ENCODE results near the gene CD200.

CD200 gene

GRCh38 chr3:112333002-112333380 is at the start of gene CD200:
TSS of gene CD200 (plus strand) at chr3:112333156. CDS start at chr3:112333213, 57 bp downstream.
- DNase-seq (ENCODE audit: low read depth): no peak

DNA sequence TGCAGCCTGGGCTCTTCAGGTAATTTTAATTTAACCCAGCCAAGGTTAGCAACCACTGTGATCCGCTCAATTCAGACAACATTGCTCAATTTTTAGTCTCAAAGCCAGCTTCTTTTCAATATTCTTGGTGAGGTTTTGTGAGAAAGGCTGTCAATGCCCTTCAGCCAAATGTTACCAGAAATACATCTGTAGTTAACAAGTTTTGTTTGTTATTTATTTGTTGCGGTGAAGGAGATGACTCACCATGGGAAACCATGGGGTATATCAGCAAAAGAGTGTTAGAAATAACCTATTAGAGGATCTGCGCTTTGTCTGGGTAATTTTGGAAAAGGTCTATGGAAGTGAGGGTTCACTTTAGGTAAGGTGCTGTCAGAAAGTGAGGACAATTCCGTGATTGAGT is 43.9 kb upstream of the CD200 start:
- DNase-seq (ENCODE audit: low read depth): no peak

GRCh38 chr3:112293368-112294321 is 39.3 kb upstream of the CD200 start, which contains the start of gene SLC9C1:
TSS of gene SLC9C1 (minus strand) at chr3:112294216. CDS start at chr3:112286791, 7,425 bp downstream.
- DNase-seq (ENCODE audit: low read depth): peak; percentile 40

DNA sequence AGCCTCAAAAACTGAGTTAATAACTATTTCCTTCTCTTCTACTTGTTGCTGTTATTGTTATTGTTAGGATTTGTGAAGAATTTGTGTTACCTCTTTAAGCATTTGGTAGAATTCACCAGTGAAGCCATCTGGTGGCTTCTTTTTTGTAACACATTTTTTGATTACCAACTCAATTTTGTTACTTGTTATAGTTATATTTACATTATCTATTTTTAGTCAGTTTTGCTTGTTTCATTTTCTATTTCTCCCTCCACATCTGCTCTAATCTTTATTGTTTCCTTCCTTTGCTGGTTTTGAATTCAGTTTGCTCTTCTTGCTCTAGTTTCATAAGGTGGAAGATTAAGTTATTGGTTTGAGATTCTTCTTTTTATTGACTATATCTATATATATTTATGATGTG is 35.2 kb upstream of the CD200 start:
- DNase-seq (ENCODE audit: low read depth): no peak

DNA sequence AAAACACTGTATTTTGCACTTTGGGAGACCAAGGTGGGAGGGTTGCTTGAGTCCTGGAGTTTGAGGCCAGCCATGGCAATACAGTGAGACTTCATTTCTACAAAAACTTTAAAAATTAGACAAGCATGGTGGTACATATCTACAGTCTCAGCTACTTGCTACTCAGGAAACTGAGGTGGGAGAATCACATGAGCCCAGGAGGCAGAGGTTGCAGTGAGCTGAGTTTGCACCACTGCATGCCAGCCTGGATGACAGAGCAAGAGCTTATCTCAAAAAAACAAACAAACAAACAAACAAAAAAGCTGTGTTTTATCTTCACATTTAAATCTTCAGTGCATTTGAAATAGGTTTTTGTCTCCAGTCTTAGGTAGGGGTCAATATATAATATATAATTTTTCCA is 34.2 kb upstream of the CD200 start:
- DNase-seq (ENCODE audit: low read depth): no peak

- no peak for DNase-seq (ENCODE audit: low read depth)
Observed at GRCh38 chr3:112302150-112302830, 30.7 kb upstream of the CD200 start.

DNA sequence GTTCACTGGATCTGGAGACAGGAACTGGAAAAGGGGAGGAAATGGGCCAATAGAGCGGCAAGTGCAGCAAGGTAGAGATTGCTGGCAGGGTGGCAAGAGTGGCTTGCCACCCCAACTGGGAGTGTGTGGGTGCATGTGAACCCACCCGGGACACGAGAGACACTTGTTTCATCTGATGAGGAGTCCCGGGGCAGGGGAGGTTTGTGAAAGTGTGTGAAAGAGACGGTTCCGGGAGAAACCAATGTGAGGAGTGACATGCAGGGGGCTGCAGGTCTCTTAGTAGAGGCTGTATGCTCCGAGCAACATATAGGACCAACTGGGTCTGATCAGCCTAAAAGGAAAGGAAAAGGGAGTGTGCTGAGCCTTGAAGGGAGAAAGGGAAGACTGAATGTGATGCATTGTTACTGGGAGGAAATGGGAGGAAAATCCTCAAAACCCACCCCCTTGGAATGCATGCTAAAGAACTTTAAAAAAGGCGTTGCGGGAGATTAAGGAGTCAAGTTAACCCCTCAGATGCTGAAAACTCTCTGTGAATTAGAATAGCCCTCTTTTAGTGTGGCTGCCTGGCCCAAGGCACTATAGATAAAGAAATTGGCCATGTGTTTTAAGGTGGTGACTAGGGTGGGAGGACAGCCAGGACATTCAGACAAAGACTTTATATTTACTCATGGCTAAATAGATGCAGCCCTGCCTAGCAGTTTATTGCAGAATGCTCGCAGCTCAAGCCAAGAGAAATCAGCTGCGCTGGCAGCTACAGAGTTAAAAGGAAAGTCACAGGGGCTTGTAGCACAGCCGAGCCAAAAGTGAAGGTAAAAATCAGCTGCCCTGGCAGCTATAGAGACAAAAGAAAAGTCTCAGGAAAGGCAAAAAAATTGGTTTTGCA is 29.8 kb upstream of the CD200 start:
- no peak for DNase-seq (ENCODE audit: low read depth)

DNA sequence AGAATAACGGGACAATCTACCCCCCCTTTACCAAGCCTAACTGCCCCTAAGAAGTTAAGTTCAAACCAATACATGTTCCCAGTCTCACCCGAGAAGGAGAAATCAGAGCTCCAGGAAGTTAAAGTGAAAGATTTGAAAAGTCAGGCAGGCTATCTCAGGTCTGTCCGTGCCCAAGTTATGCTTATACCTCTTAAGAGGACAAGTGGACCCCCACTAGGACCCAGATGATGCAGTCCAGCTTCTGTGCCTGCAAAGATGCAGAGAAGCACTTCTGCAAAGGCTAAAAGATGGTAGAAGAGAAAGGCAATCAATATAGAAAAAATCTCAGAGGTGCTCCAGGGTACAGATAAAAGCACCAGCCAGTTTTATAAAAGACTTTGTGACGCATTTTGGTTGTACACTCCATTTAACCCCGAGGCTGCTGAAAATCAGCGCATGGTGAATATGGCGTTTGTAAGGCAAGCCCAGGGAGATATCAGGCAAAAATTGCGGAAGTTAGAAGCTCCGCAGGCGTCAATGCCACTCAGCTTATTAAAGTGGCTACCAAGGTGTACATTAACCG is 29.1 kb upstream of the CD200 start:
- DNase-seq (ENCODE audit: low read depth): no peak

DNA sequence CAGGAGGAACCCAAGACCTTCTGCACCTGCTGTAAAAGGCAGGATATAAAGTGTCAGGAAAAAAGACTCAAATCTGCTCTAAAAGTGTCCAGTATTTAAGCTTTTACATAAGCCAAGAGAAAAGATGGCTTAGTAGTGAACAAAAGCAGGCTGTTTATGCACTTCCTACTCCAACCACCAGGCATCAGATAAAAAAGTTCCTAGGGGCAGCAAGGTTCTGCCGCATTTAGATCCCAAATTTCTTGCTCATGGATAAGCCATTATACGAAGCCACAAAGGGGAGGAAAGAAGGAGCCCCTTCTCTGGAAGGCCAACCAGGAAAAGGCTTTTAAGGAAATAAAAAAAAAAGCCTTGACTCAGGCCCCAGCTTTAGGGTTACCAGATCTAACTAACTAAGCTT is 28.3 kb upstream of the CD200 start:
- no peak for DNase-seq (ENCODE audit: low read depth)

DNA sequence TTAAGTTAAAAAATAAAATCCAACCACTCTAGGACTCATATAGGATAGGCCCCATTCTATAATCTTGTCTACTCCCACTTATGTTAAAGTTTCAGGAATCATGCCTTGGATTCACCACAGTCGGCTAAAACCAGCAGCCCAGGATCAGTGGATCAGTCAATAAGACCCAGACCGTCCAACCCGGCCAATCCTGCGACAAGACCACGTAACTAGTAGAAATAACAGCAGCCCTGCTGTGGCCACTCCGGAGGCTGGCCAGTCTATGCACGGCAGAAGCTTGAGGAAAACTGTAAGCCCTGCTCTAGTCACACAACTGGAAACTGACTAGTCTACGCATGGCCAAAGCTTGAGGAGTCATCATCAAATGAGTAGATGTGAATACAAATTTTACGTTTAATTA is 26.1 kb upstream of the CD200 start:
- no peak for DNase-seq (ENCODE audit: low read depth)

GRCh38 chr3:112307557-112307956 is 25.4 kb upstream of the CD200 start:
- no peak for DNase-seq (ENCODE audit: low read depth)

- DNase-seq (ENCODE audit: low read depth): no peak
Observed at GRCh38 chr3:112308151-112308911, 24.6 kb upstream of the CD200 start.

DNA sequence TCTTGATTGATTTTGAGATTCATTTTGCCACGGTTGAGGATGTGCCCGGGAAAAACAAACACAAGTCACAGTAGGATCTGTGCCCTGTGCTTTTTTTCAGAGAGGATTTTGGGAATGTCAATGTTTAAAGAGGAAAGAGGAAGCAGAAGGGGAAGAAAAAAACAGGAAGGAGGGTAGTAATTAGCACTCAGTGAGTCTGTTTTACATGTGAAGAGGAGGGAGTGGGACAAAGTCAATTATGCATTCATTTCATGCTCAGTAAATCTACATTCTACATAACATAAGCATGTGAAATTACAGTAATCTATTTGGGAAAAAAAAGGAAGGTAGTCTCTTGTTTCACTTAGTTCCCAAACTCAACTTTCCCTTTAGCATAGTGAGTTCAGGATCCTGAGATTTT is 18.3 kb upstream of the CD200 start:
- no peak for DNase-seq (ENCODE audit: low read depth)

GRCh38 chr3:112315791-112316190 is 17.2 kb upstream of the CD200 start:
- no peak for DNase-seq (ENCODE audit: low read depth)

DNA sequence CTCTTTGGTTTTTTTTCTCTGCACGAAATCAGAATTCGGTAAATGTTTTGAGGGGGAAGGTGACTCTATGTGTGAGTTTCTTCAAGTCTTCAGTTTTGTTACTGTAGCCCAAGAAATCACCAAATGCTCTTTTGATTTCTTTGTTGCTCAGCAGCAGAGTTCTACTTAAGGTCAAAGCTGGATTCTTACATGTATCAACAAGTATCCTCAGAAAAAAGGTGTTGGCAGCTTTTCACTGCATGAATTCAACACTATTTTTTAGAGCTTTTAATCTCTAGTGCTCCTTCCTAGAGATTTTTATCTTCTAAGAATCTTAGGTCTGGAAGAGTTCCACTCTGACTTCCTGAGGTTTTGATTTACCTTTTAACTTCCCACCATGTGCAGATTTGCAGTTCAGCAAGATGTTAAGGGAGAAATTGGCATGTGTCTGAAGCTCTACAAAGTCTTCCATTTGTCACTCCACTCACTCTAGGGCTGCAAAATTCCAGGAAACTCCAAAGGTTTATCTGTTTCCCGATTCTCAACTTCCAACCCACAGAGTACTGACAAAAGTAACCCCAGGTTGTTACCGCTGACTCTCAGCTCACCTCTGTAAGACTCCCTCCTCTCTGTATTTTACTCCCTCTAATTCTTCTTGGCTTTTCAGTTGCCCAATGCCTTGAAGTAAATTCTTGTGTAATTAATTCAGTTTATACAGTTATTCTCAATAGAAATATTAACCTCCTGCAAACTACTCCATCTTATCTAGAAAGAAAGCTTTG is 13.3 kb upstream of the CD200 start:
- no peak for DNase-seq (ENCODE audit: low read depth)

- DNase-seq (ENCODE audit: low read depth): no peak
Observed at GRCh38 chr3:112320691-112321090, 12.3 kb upstream of the CD200 start.

DNA sequence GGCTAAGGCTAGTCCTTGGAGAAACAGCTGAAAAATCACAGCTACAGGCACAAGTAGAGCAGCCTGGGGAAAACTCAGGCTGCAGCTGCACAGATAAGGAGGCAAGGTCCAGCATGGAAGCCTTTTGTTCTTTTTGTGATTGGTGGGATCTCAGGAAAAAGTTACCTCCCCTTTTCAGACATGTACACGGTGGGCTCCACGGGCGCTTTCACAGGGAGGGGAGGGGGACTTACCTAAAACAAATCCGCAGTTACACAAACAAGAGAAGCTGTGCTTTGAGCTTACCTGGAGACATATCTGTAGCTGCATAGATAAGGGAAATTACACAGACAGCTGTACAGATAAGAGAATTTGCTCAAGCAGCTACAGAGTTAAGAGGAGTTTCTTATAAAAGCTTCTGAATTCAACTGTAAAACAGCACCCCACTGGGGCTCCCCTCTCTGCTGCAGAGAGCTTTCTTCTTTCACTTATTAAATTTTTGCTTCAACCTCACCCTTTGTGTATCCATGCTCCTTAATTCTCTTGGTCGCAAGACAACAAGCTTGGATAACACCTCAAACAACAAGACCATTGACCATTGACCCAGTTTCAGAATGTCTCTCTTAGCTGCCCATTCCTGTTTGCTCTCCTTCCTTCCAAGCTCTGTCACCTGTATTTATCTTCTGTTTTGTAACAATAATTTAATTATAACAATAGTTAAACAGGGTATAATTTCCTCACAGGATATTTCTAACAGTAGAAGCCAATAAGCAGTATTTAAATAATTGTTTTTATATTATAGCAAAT is 10.9 kb upstream of the CD200 start:
- DNase-seq (ENCODE audit: low read depth): no peak

DNA sequence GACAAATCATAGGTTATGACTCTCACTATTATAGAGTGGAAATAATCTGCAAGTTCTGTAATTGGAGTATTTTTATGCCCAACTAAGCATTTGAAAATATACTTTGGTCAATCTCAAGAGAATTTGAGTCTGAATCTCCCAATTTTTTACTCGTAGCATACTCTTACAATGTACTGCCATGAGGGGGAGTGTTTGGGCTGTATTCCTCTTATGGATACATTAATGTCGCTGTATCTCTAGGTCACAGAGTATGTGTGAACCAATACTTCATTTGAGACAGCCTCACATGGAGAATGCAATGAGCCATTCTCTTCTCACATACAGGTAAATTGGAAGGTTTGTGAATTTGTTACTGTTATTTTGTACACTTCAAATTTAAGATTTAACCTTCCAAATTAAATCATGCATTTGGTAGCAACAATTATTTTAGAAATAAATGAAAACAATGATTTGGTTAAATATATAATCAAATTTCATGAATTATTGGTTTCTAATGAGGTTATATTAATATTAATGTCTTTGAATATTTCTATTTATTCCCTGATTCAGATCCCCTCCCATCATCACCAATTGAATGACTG is 5.5 kb upstream of the CD200 start:
- DNase-seq (ENCODE audit: low read depth): peak; percentile 24

GRCh38 chr3:112331851-112332250 is 1.1 kb upstream of the CD200 start:
- no peak for DNase-seq (ENCODE audit: low read depth)
